Liver (tissue), 9 donors: ENCODE results near the gene PLB1. TPM values are rescaled to one million over a fixed set of nuclear protein-coding genes. Genes with fewer than 3 reads are reported as not detected.

Source experiments
- DNase-seq: peaks from one replicate; pipeline ENCODE4 v3.0.0-alpha.2; 2017; ENCODE audit warnings: low spot score
- H3K27ac ChIP-seq, 2 donors: one replicate each; pipeline ENCODE4 v1.7.0; 2013; ENCODE audit warnings: inconsistent platforms in 2 of 2, low read length in 2 of 2, control low read depth in 1 of 2, low read depth in 1 of 2, mild to moderate bottlenecking in 1 of 2
- H3K27me3 ChIP-seq, 4 donors: one replicate each; pipeline versions ENCODE4 v1.6.1 to v1.7.0; 2013; ENCODE audit warnings: low read length in 3 of 4, inconsistent platforms in 1 of 4, mild to moderate bottlenecking in 1 of 4, moderate library complexity in 1 of 4; ENCODE audit not compliant: control insufficient read depth in 4 of 4, insufficient read depth in 4 of 4
- H3K36me3 ChIP-seq, 4 donors: one replicate each; pipeline versions ENCODE4 v1.6.1 to v1.7.0; 2013; ENCODE audit warnings: low read length in 3 of 4, mild to moderate bottlenecking in 3 of 4, low read depth in 1 of 4, moderate library complexity in 1 of 4; ENCODE audit not compliant: control insufficient read depth in 4 of 4, insufficient read depth in 3 of 4
- H3K4me1 ChIP-seq, 4 donors: one replicate each; pipeline versions ENCODE4 v1.6.1 to v1.7.0; 2013; ENCODE audit warnings: low read length in 3 of 4, mild to moderate bottlenecking in 3 of 4, moderate library complexity in 1 of 4; ENCODE audit not compliant: control insufficient read depth in 4 of 4, insufficient read depth in 4 of 4
- H3K4me3 ChIP-seq, 3 donors: one replicate each; pipeline versions ENCODE4 v1.6.1 to v1.7.0; 2013; ENCODE audit warnings: low read length in 3 of 3, control low read depth in 1 of 3, low read depth in 1 of 3, mild to moderate bottlenecking in 1 of 3
- H3K9ac ChIP-seq, 2 donors: one replicate each; pipeline ENCODE4 v1.7.0; 2013; ENCODE audit warnings: low read length in 2 of 2, mild to moderate bottlenecking in 2 of 2, moderate library complexity in 2 of 2, control low read depth in 1 of 2, low read depth in 1 of 2
- H3K9me3 ChIP-seq, 4 donors: one replicate each; pipeline versions ENCODE4 v1.6.1 to v1.7.0; 2013; ENCODE audit warnings: low read length in 3 of 4; ENCODE audit not compliant: control insufficient read depth in 4 of 4
- FOXA1 ChIP-seq: IDR thresholded peaks from 2 replicates; pipeline ENCODE4 v1.6.1; 2016; ENCODE audit warnings: antibody characterized with exemption
- GABPA ChIP-seq, 2 donors: IDR thresholded peaks in 1 of 2; conservative IDR thresholded peaks in 1 of 2; 2 replicates each; pipeline ENCODE4 v1.6.1; 2016; ENCODE audit warnings: antibody characterized with exemption in 2 of 2, mild to moderate bottlenecking in 1 of 2, moderate library complexity in 1 of 2
- HNF4A ChIP-seq, 2 donors: conservative IDR thresholded peaks; 2 replicates each; pipeline ENCODE4 v1.6.1; 2016; ENCODE audit warnings: antibody characterized with exemption in 2 of 2, mild to moderate bottlenecking in 2 of 2
- JUND ChIP-seq, 2 donors: IDR thresholded peaks; 2 replicates each; pipeline ENCODE4 v1.6.1; 2016; ENCODE audit warnings: antibody characterized with exemption in 2 of 2
- RAD21 ChIP-seq, 2 donors: IDR thresholded peaks; 2 replicates each; pipeline ENCODE4 v1.6.1; 2016; ENCODE audit warnings: antibody characterized with exemption in 2 of 2, mild to moderate bottlenecking in 2 of 2
- SP1 ChIP-seq: IDR thresholded peaks from 2 replicates; pipeline ENCODE4 v1.6.1; 2018; ENCODE audit warnings: antibody characterized with exemption, mild to moderate bottlenecking
- TAF1 ChIP-seq: conservative IDR thresholded peaks from 2 replicates; pipeline ENCODE4 v1.6.1; 2016; ENCODE audit warnings: antibody characterized with exemption, mild to moderate bottlenecking
- WGBS: extraction: QIAGEN DNeasy Blood & Tissue Kit; methylation state at CpG from one replicate; pipeline ENCODE4 v1.1.7; 2013; 5-methylcytosine and 5-hydroxymethylcytosine counted together
- polyA plus RNA-seq, 2 donors: library from polyadenylated mRNA; stranded (reverse) in 1 of 2; unstranded in 1 of 2; fragments of 200-250 nt in 1 of 2; fragments of >200 nt in 1 of 2; fragmentation: Nextera tagmentation in 1 of 2; extraction: Ambion mirVana in 1 of 2; gene quantifications; one replicate each; pipeline versions ENCODE4 v1.2.1 to v1.2.3, GENCODE V29; 2013 to 2015
- total RNA-seq, 2 donors: library from RNA; depleted of rRNA; stranded (reverse); fragments of >200 nt; gene quantifications; one replicate each; pipeline ENCODE4 v1.2.3, GENCODE V29; 2014
- TF ChIP-seq, protein P1 (sequence below): IDR thresholded peaks from 2 replicates; pipeline ENCODE4 v1.6.1; 2016; ENCODE audit warnings: antibody characterized with exemption
- TF ChIP-seq, protein P2 (sequence below): IDR thresholded peaks from 2 replicates; pipeline ENCODE4 v1.6.1; 2016; ENCODE audit warnings: antibody characterized with exemption
- TF ChIP-seq, protein P3 (sequence below): fragments of 150-350 bp; IDR thresholded peaks from 2 replicates; pipeline ENCODE4 v1.5.1; 2017; ENCODE audit warnings: improper control_type of control experiment, low read depth, low read length; ENCODE audit not compliant: missing input control
- TF ChIP-seq, protein P4 (sequence below): IDR thresholded peaks from 2 replicates; pipeline ENCODE4 v1.6.1; 2016; ENCODE audit warnings: antibody characterized with exemption, mild to moderate bottlenecking
- TF ChIP-seq, protein P5 (sequence below): IDR thresholded peaks from 2 replicates; pipeline ENCODE4 v1.6.1; 2016; ENCODE audit warnings: antibody characterized with exemption
- donor health status: healthy.
- donor health status: healthy.
- donor health status: healthy.
- donor health status: healthy.
- donor health status: healthy.

Gene PLB1
- total and polyA plus RNA-seq, 4 donors = 0.58 to 4.5 (median 1.6) TPM

DNA sequence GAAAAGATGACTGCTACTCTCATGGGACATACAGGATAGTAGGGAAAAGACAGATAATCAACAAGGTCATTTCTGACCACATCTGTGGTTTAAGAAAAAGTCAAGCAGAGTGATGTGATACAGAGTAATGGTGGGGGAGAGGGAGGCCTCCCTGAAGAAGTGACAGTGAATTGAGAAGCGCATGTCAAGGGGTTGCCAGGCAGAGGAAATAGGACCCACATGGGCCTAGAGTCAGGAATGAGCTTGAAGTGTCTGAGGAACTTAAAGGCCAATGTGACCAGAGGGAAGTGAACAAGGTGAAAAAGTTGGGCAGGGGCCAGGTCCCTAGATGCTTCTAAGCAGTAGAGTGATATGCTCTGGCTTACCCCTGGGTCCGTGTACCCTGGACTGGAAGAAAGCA is 142.2 kb downstream of the PLB1 start:
- DNase-seq = no peak
- 91% methylated on average over 2 of the region's 2 CpGs for WGBS
- Histone ChIP-seq H3K27ac (no peak overlapping the region), H3K9ac (no peak overlapping the region), H3K9me3 (no peaks in the 10 kb centered on the region), H3K4me3 (no peak overlapping the region), H3K27me3 (no peaks in the 10 kb centered on the region), H3K4me1 (peaks cover 5 to 25% (median 16%) of the 10 kb centered on the region in 4 donors), H3K36me3 (no peaks in the 10 kb centered on the region)
- TF ChIP-seq, protein P1, sequence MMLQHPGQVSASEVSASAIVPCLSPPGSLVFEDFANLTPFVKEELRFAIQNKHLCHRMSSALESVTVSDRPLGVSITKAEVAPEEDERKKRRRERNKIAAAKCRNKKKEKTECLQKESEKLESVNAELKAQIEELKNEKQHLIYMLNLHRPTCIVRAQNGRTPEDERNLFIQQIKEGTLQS = no peak
- TF ChIP-seq RAD21 (IDR thresholded peaks at IDR 0.05) (no peak), GABPA (IDR thresholded peaks at IDR 0.05 in 1 of 2, conservative IDR thresholded peaks at IDR 0.05 in 1 of 2) (no peak)

DNA sequence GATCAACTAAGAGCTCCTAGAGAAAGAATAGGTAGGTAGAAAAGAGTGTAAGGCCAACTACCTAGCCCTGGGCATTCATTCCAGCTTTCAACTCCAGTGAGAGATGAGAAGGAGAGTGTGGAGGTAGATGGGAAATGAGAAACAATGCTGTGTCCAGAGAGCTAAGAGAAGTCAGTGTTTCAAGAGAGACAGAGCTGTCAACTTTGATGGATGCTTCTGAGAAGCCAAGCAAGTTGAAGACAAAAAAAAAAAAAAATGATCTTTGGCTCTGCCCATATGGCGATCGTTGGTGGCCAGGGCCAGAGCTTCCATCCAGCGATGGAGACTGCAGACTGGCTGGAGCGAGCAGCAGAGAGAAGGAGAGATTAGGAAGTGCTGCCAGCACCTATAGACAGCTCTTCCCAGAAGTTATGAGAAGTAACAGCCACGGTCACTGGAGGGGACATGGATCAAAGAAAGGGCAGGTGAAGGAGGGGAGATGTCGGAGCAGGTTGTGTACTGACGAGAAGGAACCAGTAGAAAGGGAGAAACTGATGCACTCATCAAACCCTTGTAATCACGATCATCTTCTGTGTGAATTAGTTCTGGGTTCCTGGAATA is 143.3 kb downstream of the PLB1 start:
- no peaks in the 10 kb centered on the region for H3K9me3 ChIP-seq
- no peaks in the 10 kb centered on the region for H3K27me3 ChIP-seq
- H3K4me1 ChIP-seq = peaks cover 5 to 25% (median 16%) of the 10 kb centered on the region in 4 donors
- no peaks in the 10 kb centered on the region for H3K36me3 ChIP-seq
- no peak overlapping the region for H3K9ac ChIP-seq
- no peak for DNase-seq
- WGBS = 97% methylated on average over 8 of the region's 8 CpGs
- TF ChIP-seq, protein P2, sequence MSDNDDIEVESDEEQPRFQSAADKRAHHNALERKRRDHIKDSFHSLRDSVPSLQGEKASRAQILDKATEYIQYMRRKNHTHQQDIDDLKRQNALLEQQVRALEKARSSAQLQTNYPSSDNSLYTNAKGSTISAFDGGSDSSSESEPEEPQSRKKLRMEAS = no peak
- TF ChIP-seq, protein P3, sequence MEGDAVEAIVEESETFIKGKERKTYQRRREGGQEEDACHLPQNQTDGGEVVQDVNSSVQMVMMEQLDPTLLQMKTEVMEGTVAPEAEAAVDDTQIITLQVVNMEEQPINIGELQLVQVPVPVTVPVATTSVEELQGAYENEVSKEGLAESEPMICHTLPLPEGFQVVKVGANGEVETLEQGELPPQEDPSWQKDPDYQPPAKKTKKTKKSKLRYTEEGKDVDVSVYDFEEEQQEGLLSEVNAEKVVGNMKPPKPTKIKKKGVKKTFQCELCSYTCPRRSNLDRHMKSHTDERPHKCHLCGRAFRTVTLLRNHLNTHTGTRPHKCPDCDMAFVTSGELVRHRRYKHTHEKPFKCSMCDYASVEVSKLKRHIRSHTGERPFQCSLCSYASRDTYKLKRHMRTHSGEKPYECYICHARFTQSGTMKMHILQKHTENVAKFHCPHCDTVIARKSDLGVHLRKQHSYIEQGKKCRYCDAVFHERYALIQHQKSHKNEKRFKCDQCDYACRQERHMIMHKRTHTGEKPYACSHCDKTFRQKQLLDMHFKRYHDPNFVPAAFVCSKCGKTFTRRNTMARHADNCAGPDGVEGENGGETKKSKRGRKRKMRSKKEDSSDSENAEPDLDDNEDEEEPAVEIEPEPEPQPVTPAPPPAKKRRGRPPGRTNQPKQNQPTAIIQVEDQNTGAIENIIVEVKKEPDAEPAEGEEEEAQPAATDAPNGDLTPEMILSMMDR = no peak
- TF ChIP-seq TAF1 (no peak), SP1 (no peak), JUND (IDR thresholded peaks at IDR 0.05) (no peak), GABPA (IDR thresholded peaks at IDR 0.05 in 1 of 2, conservative IDR thresholded peaks at IDR 0.05 in 1 of 2) (no peak), RAD21 (IDR thresholded peaks at IDR 0.05) (no peak), FOXA1 (no peak), HNF4A (conservative IDR thresholded peaks at IDR 0.05) (no peak)
- TF ChIP-seq, protein P4, sequence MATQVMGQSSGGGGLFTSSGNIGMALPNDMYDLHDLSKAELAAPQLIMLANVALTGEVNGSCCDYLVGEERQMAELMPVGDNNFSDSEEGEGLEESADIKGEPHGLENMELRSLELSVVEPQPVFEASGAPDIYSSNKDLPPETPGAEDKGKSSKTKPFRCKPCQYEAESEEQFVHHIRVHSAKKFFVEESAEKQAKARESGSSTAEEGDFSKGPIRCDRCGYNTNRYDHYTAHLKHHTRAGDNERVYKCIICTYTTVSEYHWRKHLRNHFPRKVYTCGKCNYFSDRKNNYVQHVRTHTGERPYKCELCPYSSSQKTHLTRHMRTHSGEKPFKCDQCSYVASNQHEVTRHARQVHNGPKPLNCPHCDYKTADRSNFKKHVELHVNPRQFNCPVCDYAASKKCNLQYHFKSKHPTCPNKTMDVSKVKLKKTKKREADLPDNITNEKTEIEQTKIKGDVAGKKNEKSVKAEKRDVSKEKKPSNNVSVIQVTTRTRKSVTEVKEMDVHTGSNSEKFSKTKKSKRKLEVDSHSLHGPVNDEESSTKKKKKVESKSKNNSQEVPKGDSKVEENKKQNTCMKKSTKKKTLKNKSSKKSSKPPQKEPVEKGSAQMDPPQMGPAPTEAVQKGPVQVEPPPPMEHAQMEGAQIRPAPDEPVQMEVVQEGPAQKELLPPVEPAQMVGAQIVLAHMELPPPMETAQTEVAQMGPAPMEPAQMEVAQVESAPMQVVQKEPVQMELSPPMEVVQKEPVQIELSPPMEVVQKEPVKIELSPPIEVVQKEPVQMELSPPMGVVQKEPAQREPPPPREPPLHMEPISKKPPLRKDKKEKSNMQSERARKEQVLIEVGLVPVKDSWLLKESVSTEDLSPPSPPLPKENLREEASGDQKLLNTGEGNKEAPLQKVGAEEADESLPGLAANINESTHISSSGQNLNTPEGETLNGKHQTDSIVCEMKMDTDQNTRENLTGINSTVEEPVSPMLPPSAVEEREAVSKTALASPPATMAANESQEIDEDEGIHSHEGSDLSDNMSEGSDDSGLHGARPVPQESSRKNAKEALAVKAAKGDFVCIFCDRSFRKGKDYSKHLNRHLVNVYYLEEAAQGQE = no peak
- TF ChIP-seq, protein P5, sequence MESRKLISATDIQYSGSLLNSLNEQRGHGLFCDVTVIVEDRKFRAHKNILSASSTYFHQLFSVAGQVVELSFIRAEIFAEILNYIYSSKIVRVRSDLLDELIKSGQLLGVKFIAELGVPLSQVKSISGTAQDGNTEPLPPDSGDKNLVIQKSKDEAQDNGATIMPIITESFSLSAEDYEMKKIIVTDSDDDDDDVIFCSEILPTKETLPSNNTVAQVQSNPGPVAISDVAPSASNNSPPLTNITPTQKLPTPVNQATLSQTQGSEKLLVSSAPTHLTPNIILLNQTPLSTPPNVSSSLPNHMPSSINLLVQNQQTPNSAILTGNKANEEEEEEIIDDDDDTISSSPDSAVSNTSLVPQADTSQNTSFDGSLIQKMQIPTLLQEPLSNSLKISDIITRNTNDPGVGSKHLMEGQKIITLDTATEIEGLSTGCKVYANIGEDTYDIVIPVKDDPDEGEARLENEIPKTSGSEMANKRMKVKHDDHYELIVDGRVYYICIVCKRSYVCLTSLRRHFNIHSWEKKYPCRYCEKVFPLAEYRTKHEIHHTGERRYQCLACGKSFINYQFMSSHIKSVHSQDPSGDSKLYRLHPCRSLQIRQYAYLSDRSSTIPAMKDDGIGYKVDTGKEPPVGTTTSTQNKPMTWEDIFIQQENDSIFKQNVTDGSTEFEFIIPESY = no peak
- TF ChIP-seq, protein P1 = no peak
- H3K27ac ChIP-seq = peak overlapping the region; percentile 68 to 79
- H3K4me3 ChIP-seq = no peak overlapping the region
